K562 (cell line): ENCODE data around the gene CYP11A1. TPM values are rescaled to one million over a fixed set of nuclear protein-coding genes. Genes with fewer than 3 reads are reported as not detected.

ENCODE experiments used
- BCL6 ChIP-seq: fragments of 250-450 bp; sonication (Bioruptor Pico); IDR thresholded peaks from 2 replicates; pipeline ENCODE4 v1.4.0; 2020
- CBFA2T2 ChIP-seq: fragments of 450-650 bp; conservative IDR thresholded peaks from 2 replicates; pipeline ENCODE4 v1.6.1; 2017; ENCODE audit warnings: mild to moderate bottlenecking
- DDX20 ChIP-seq: fragments of 450-650 bp; IDR thresholded peaks from 2 replicates; pipeline ENCODE4 v1.6.1; 2016; ENCODE audit warnings: missing genetic modification characterization, low read depth, mild to moderate bottlenecking, missing compliant biosample characterization, moderate library complexity
- FUS ChIP-seq: fragments of 200-400 bp; formaldehyde crosslinking; optimal IDR thresholded peaks from 2 replicates; pipeline ENCODE3; 2017; ENCODE audit warnings: low read depth, low read length
- MCM2 ChIP-seq: fragments of 450-650 bp; IDR thresholded peaks from 2 replicates; pipeline ENCODE4 v1.6.1; 2017; ENCODE audit warnings: low read depth, mild to moderate bottlenecking
- MCM7 ChIP-seq, 2 experiments: fragments of 450-650 bp; IDR thresholded peaks; 2 replicates each; pipeline ENCODE4 v1.6.1; 2016 to 2018
- MYBL2 ChIP-seq, 2 experiments: fragments of 450-650 bp in 1 of 2; sonication (generic) in 1 of 2; formaldehyde crosslinking in 1 of 2; IDR thresholded peaks; 2 replicates each; pipeline versions ENCODE4 v1.6.1 to v1.8.1; 2017 to 2022; ENCODE audit warnings: borderline replicate concordance in 1 of 2, inconsistent platforms in 1 of 2, low read depth in 1 of 2, mild to moderate bottlenecking in 1 of 2, missing genetic modification reagents in 1 of 2, moderate library complexity in 1 of 2
- NR2C2 ChIP-seq, 2 experiments: fragments of 200-800 bp in 1 of 2; sonication (Bioruptor generic) in 1 of 2; sonication (generic) in 1 of 2; formaldehyde crosslinking in 1 of 2; IDR thresholded peaks; 2 replicates each; pipeline versions ENCODE4 v1.6.1 to v1.8.0; 2016 to 2022; ENCODE audit warnings: mild to moderate bottlenecking in 1 of 2, missing compliant biosample characterization in 1 of 2, missing genetic modification characterization in 1 of 2, missing genetic modification reagents in 1 of 2
- PTRF ChIP-seq: fragments of 450-650 bp; IDR thresholded peaks from 2 replicates; pipeline ENCODE4 v1.6.1; 2016; ENCODE audit warnings: mild to moderate bottlenecking, missing genetic modification characterization, missing compliant biosample characterization
- RAD51 ChIP-seq: fragments of 450-650 bp; IDR thresholded peaks from 2 replicates; pipeline ENCODE4 v1.7.1; 2016; ENCODE audit warnings: low read depth, mild to moderate bottlenecking, borderline replicate concordance
- SRF ChIP-seq, 2 experiments: fragments of 250-450, 450-650 bp in 1 of 2; sonication (Bioruptor Pico) in 1 of 2; sonication (generic) in 1 of 2; formaldehyde crosslinking; IDR thresholded peaks; 2 replicates each; pipeline versions ENCODE4 v1.5.0 to v1.5.1; 2020 to 2022; ENCODE audit warnings: mild to moderate bottlenecking in 1 of 2, missing genetic modification reagents in 1 of 2
- TCF7 ChIP-seq: sonication (generic); IDR thresholded peaks from 2 replicates; pipeline ENCODE4 v1.6.1; 2016; ENCODE audit warnings: antibody characterized with exemption, borderline replicate concordance
- XRCC5 ChIP-seq: fragments of 200-400 bp; formaldehyde crosslinking; IDR thresholded peaks from 2 replicates; pipeline ENCODE4 v1.6.1; 2017; ENCODE audit warnings: low read depth, mild to moderate bottlenecking, low read length
- ZNF282 ChIP-seq: sonication (generic); formaldehyde crosslinking; IDR thresholded peaks from 2 replicates; pipeline ENCODE4 v1.8.1; 2023; ENCODE audit warnings: missing genetic modification reagents
- ZNF586 ChIP-seq: fragments of 450-650 bp; formaldehyde crosslinking; conservative IDR thresholded peaks from 2 replicates; pipeline ENCODE4 v1.4.0; 2020; ENCODE audit warnings: mild to moderate bottlenecking, moderate library complexity
- ZNF77 ChIP-seq: fragments of 250-450 bp; sonication (Bioruptor Pico); IDR thresholded peaks from 2 replicates; pipeline ENCODE4 v1.5.0; 2020
- ZNF785 ChIP-seq: fragments of 250-450 bp; sonication (Bioruptor Pico); IDR thresholded peaks from 2 replicates; pipeline ENCODE4 v1.4.0; 2020; ENCODE audit warnings: mild to moderate bottlenecking
- polyA plus RNA-seq, 8 experiments: library from polyadenylated mRNA; depleted of rRNA in 4 of 8; stranded (reverse) in 5 of 8; unstranded in 3 of 8; fragments of >200 nt; fragmentation: Nextera tagmentation in 2 of 8; fragmentation: Illumina TruSeq in 1 of 8; extraction: Ambion mirVana in 2 of 8; extraction: Trizol in 1 of 8; gene quantifications; 2 replicates each; pipeline versions ENCODE4 v1.2.1 to v1.2.3, GENCODE V29; 2011 to 2014; ENCODE audit warnings: inconsistent platforms in 1 of 8, missing spikeins in 1 of 8
- total RNA-seq, 7 experiments: library from RNA; depleted of rRNA in 6 of 7; stranded (reverse); fragments of >200 nt in 6 of 7; fragmentation: Illumina TruSeq in 2 of 7; extraction: Trizol in 2 of 7; gene quantifications; 2 replicates each; pipeline versions ENCODE4 v1.2.1 to v1.2.3, GENCODE V29; 2011 to 2021; ENCODE audit warnings: low replicate concordance in 1 of 7
- TF ChIP-seq, protein P1 (sequence below): fragments of 450-650 bp; formaldehyde crosslinking; IDR thresholded peaks from 2 replicates; pipeline ENCODE4 v1.4.0; 2020; ENCODE audit warnings: mild to moderate bottlenecking, moderate library complexity
- TF ChIP-seq, protein P2 (sequence below): fragments of 250-450 bp; sonication (Bioruptor Pico); IDR thresholded peaks from 2 replicates; pipeline ENCODE4 v1.4.0; 2020; ENCODE audit warnings: mild to moderate bottlenecking, moderate library complexity
- TF ChIP-seq, protein P3 (sequence below): IDR thresholded peaks from 2 replicates; pipeline ENCODE4 v1.6.1; 2011; ENCODE audit not compliant: insufficient read length; ENCODE audit errors: extremely low read depth
- TF ChIP-seq, protein P4 (sequence below): sonication (generic); formaldehyde crosslinking; IDR thresholded peaks from 2 replicates; pipeline ENCODE4 v1.8.0; 2022; ENCODE audit warnings: mild to moderate bottlenecking, missing genetic modification reagents

Gene CYP11A1
- total and polyA plus RNA-seq, 9 of the 15 experiments (the other 6 are each of a cell fraction or from before 2014, with no cell fraction given) = 0.06 to 0.24 (median 0.10) TPM; not detected in 4

DNA sequence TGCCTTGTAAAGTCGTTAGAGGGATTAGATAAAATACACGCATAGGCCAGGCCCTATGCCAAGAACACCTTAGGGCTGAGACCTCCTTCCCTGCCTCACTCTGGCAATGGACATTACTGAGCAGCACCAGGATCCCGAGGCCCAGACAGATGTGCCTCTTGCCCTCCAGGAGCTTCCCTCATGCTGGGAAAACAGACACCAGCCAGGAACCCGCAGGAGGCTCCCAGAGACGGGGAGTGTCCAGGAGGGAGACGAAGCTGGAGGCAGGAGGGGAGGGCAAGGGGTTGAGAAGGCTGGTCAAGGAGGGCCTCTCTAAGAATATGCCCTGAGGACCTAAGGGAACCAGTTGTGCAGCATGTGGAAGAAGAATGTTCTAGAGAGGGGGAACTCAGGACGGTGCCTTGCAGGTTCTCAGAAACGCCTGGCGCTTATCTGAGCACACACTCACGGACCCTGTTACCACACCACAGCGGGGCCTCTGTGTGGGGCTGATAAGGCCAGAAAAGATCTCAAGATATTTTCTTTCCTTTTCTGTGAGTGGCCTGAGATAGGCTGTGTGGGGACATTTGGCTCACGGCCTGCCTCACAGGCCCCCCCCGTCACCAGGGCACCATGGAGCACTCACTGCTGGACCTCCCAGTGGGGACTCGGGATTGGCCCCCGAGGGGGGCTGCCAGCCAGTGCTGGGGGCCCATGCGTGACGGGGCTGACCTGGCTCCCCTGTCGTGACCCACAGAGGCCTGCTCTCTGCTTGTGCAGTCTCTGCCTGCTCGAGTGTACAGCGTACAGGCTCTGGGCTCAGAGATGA, 22.0 kb upstream of the CYP11A1 start (continued):
- TF ChIP-seq, protein P1, sequence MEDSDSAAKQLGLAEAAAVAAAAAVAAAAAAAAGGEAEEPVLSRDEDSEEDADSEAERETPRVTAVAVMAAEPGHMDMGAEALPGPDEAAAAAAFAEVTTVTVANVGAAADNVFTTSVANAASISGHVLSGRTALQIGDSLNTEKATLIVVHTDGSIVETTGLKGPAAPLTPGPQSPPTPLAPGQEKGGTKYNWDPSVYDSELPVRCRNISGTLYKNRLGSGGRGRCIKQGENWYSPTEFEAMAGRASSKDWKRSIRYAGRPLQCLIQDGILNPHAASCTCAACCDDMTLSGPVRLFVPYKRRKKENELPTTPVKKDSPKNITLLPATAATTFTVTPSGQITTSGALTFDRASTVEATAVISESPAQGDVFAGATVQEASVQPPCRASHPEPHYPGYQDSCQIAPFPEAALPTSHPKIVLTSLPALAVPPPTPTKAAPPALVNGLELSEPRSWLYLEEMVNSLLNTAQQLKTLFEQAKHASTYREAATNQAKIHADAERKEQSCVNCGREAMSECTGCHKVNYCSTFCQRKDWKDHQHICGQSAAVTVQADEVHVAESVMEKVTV = peak; percentile 45; the same call in 1 of the 2 replicates
- peak; percentile 99 for TF ChIP-seq CBFA2T2
- TF ChIP-seq MYBL2 (IDR thresholded peaks at IDR 0.05; ENCODE audit: low read depth) = no peak
- no peak for TF ChIP-seq MYBL2 (CRISPR knock-in tag; IDR thresholded peaks at IDR 0.05; ENCODE audit: borderline replicate concordance)
- 0 out of 2 replicates have a peak, but pooled peaks have one; percentile 46 for TF ChIP-seq XRCC5
- TF ChIP-seq, protein P2, sequence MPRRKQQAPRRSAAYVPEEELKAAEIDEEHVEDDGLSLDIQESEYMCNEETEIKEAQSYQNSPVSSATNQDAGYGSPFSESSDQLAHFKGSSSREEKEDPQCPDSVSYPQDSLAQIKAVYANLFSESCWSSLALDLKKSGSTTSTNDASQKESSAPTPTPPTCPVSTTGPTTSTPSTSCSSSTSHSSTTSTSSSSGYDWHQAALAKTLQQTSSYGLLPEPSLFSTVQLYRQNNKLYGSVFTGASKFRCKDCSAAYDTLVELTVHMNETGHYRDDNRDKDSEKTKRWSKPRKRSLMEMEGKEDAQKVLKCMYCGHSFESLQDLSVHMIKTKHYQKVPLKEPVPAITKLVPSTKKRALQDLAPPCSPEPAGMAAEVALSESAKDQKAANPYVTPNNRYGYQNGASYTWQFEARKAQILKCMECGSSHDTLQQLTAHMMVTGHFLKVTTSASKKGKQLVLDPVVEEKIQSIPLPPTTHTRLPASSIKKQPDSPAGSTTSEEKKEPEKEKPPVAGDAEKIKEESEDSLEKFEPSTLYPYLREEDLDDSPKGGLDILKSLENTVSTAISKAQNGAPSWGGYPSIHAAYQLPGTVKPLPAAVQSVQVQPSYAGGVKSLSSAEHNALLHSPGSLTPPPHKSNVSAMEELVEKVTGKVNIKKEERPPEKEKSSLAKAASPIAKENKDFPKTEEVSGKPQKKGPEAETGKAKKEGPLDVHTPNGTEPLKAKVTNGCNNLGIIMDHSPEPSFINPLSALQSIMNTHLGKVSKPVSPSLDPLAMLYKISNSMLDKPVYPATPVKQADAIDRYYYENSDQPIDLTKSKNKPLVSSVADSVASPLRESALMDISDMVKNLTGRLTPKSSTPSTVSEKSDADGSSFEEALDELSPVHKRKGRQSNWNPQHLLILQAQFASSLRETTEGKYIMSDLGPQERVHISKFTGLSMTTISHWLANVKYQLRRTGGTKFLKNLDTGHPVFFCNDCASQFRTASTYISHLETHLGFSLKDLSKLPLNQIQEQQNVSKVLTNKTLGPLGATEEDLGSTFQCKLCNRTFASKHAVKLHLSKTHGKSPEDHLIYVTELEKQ (CRISPR knock-in tag) = peak; percentile 74
- TF ChIP-seq MCM7 (IDR thresholded peaks at IDR 0.05) = no peak
- TF ChIP-seq DDX20 (tag) = peak; percentile 76; the same call in 1 of the 2 replicates
- no peak for TF ChIP-seq NR2C2 (CRISPR knock-in tag; IDR thresholded peaks at IDR 0.05)
- TF ChIP-seq NR2C2 (tag; IDR thresholded peaks at IDR 0.05) = peak; percentile 70
- no peak for TF ChIP-seq MCM2
- no peak for TF ChIP-seq ZNF282
- TF ChIP-seq, protein P3, sequence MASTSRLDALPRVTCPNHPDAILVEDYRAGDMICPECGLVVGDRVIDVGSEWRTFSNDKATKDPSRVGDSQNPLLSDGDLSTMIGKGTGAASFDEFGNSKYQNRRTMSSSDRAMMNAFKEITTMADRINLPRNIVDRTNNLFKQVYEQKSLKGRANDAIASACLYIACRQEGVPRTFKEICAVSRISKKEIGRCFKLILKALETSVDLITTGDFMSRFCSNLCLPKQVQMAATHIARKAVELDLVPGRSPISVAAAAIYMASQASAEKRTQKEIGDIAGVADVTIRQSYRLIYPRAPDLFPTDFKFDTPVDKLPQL = no peak
- TF ChIP-seq ZNF77 = no peak
- TF ChIP-seq, protein P4, sequence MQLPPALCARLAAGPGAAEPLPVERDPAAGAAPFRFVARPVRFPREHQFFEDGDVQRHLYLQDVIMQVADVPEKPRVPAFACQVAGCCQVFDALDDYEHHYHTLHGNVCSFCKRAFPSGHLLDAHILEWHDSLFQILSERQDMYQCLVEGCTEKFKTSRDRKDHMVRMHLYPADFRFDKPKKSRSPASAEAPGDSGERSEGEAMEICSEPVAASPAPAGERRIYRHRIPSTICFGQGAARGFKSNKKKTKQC (CRISPR knock-in tag) = no peak
- TF ChIP-seq ZNF785 (CRISPR knock-in tag) = 0 out of 2 replicates have a peak, but pooled peaks have one; percentile 24
- TF ChIP-seq ZNF586 (CRISPR knock-in tag) = peak; percentile 76; the same call in 1 of the 2 replicates
- TF ChIP-seq FUS = no peak
- 0 out of 2 replicates have a peak, but pooled peaks have one; percentile 40 for TF ChIP-seq BCL6 (CRISPR knock-in tag)
- no peak for TF ChIP-seq RAD51
- TF ChIP-seq PTRF (tag) = no peak
- TF ChIP-seq SRF (CRISPR knock-in tag; IDR thresholded peaks at IDR 0.05) = peak in 1 of 2 experiments; percentile 60; a peak in 1 of 4 replicates
- peak; percentile 81; the same call in 1 of the 2 replicates for TF ChIP-seq TCF7
